ENCODE results near the gene HIPK4.
"Not testable (repeated sequence)": the region's sequence is repeated elsewhere in the genome, so short reads cannot be mapped to it uniquely, and the experiment has no call there.

The HIPK4 gene

GRCh38 chr19:40392894-40393517 is 3.0 kb upstream of the HIPK4 start:
- DNase-seq (ENCODE audit: low read depth, low spot score) = no peak

- no peak for DNase-seq (ENCODE audit: low read depth, low spot score)
Observed at GRCh38 chr19:40392123-40392522, 2.1 kb upstream of the HIPK4 start.

- DNase-seq (ENCODE audit: low read depth, low spot score) = no peak
Observed at GRCh38 chr19:40389404-40390083, 437 bp downstream of the HIPK4 start.

GRCh38 chr19:40388481-40388880 is 1.5 kb downstream of the HIPK4 start:
- DNase-seq (ENCODE audit: low read depth, low spot score) = no peak

GRCh38 chr19:40387155-40387554 is 2.8 kb downstream of the HIPK4 start:
- no peak for DNase-seq (ENCODE audit: low read depth, low spot score)

- DNase-seq (ENCODE audit: low read depth, low spot score) = no peak
Observed at GRCh38 chr19:40383668-40384248, 6.2 kb downstream of the HIPK4 start.

- DNase-seq (ENCODE audit: low read depth, low spot score) = no peak
Observed at GRCh38 chr19:40381321-40381720, 8.7 kb downstream of the HIPK4 start.

- no peak for DNase-seq (ENCODE audit: low read depth, low spot score)
Observed at GRCh38 chr19:40380199-40381037, 9.6 kb downstream of the HIPK4 start.

- no peak for DNase-seq (ENCODE audit: low read depth, low spot score)
Observed at GRCh38 chr19:40379446-40380198, 10.4 kb downstream of the HIPK4 start.

- no peak for DNase-seq (ENCODE audit: low read depth, low spot score)
Observed at GRCh38 chr19:40378509-40378908, 11.5 kb downstream of the HIPK4 start.

- no peak for DNase-seq (ENCODE audit: low read depth, low spot score)
Observed at GRCh38 chr19:40377876-40378385, 12.1 kb downstream of the HIPK4 start.

- DNase-seq (ENCODE audit: low read depth, low spot score) = no peak
Observed at GRCh38 chr19:40376286-40376862, 13.6 kb downstream of the HIPK4 start.

- no peak for DNase-seq (ENCODE audit: low read depth, low spot score)
Observed at GRCh38 chr19:40374084-40374483, 15.9 kb downstream of the HIPK4 start.

GRCh38 chr19:40371802-40372122 is 18.2 kb downstream of the HIPK4 start:
- no peak for DNase-seq (ENCODE audit: low read depth, low spot score)

GRCh38 chr19:40370997-40371801 is 18.8 kb downstream of the HIPK4 start:
- DNase-seq (ENCODE audit: low read depth, low spot score) = no peak

- DNase-seq (ENCODE audit: low read depth, low spot score) = not testable (repeated sequence)
Observed at GRCh38 chr19:40370253-40370652, 19.7 kb downstream of the HIPK4 start.

- no peak for DNase-seq (ENCODE audit: low read depth, low spot score)
Observed at GRCh38 chr19:40369797-40370196, 20.2 kb downstream of the HIPK4 start.

- no peak for DNase-seq (ENCODE audit: low read depth, low spot score)
Observed at GRCh38 chr19:40367577-40368434, 22.2 kb downstream of the HIPK4 start.

Measured in smooth muscle cell of the brain vasculature (primary cell).